Upper lobe of left lung (tissue), 4 donors: ENCODE results near the gene CDH13.

ENCODE experiments used
- EP300 ChIP-seq, 4 donors: sonication (generic); formaldehyde crosslinking; IDR thresholded peaks; one replicate each; pipeline ENCODE4 v1.5.1; 2017; ENCODE audit warnings: antibody characterized with exemption in 4 of 4, control low read depth in 2 of 4
- POLR2A ChIP-seq, 4 donors: fragments of 450-650 bp; IDR thresholded peaks; one replicate each; pipeline ENCODE4 v1.5.1; 2016 to 2017; ENCODE audit warnings: antibody characterized with exemption in 4 of 4, mild to moderate bottlenecking in 2 of 4
- POLR2AphosphoS5 ChIP-seq, 2 donors: sonication (generic); formaldehyde crosslinking; IDR thresholded peaks; one replicate each; pipeline ENCODE4 v1.5.1; 2017; ENCODE audit warnings: antibody characterized with exemption in 2 of 2
- TF ChIP-seq, protein P1 (sequence below), 6 experiments: fragments of 450-650 bp in 4 of 6; fragments of 200-600 bp in 2 of 6; sonication (generic) in 2 of 6; IDR thresholded peaks; one replicate each; pipeline ENCODE4 v1.5.1; 2016 to 2019; ENCODE audit warnings: antibody characterized with exemption in 6 of 6

- TF ChIP-seq, protein P1, sequence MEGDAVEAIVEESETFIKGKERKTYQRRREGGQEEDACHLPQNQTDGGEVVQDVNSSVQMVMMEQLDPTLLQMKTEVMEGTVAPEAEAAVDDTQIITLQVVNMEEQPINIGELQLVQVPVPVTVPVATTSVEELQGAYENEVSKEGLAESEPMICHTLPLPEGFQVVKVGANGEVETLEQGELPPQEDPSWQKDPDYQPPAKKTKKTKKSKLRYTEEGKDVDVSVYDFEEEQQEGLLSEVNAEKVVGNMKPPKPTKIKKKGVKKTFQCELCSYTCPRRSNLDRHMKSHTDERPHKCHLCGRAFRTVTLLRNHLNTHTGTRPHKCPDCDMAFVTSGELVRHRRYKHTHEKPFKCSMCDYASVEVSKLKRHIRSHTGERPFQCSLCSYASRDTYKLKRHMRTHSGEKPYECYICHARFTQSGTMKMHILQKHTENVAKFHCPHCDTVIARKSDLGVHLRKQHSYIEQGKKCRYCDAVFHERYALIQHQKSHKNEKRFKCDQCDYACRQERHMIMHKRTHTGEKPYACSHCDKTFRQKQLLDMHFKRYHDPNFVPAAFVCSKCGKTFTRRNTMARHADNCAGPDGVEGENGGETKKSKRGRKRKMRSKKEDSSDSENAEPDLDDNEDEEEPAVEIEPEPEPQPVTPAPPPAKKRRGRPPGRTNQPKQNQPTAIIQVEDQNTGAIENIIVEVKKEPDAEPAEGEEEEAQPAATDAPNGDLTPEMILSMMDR (IDR thresholded peaks at IDR 0.05) = no peak
- TF ChIP-seq POLR2A (IDR thresholded peaks at IDR 0.05) = no peak
- TF ChIP-seq EP300 (IDR thresholded peaks at IDR 0.05) = no peak
- TF ChIP-seq POLR2AphosphoS5 (IDR thresholded peaks at IDR 0.05) = no peak
Measured at GRCh38 chr16:82594114-82594513, 32.7 kb upstream of the CDH13 start.
